A549 (cell line): ENCODE results near the gene SLC4A4. TPM values are rescaled to one million over a fixed set of nuclear protein-coding genes. Genes with fewer than 3 reads are reported as not detected.

ENCODE experiments used
- ATAC-seq, 2 experiments: fragments of 200-7000 bp in 1 of 2; fragments of >200 bp in 1 of 2; cut with Nextera tagmentation in 1 of 2; cut with Tn5 transposase in 1 of 2; 3 replicates each; pipeline versions ENCODE4 v1.8.0 to v1.9.1; 2018 to 2020; ENCODE audit warnings: mild to moderate bottlenecking in 1 of 2, moderate library complexity in 1 of 2
- CTCF ChIA-PET: fragments of 300-600 bp; sonication (Branson Sonifier 250); formaldehyde crosslinking; extraction: SDS; loops from one replicate; lab custom pipeline; 2021; ENCODE audit warnings: antibody characterized with exemption, inconsistent platforms; lab: Yijun Ruan, JAX
- POLR2A ChIA-PET: fragments of 350-600 bp; formaldehyde crosslinking; extraction: SDS; loops from one replicate; lab custom pipeline; 2021; ENCODE audit warnings: antibody characterized with exemption, inconsistent platforms; lab: Yijun Ruan, JAX
- DNase-seq, 2 experiments: peaks; one replicate each; pipeline versions ENCODE4 v3.0.0 to v3.0.0-alpha.2; 2011 to 2016; ENCODE audit warnings: low read depth in 1 of 2, low spot score in 1 of 2
- FAIRE-seq: peaks from 2 replicates; lab custom pipeline; 2011; peaks lifted over from hg19 to GRCh38; lab: Jason Lieb, UNC
- H3K27ac ChIP-seq, 2 experiments: fragments of >200 bp; sonication (Bioruptor Twin); formaldehyde crosslinking; 3 replicates each; pipeline ENCODE4 v1.5.1; 2016 to 2017
- H3K4me1 ChIP-seq: fragments of >200 bp; sonication (Bioruptor Twin); formaldehyde crosslinking; 3 replicates; pipeline ENCODE4 v1.6.1; 2016
- H3K4me2 ChIP-seq: fragments of >200 bp; sonication (Bioruptor Twin); formaldehyde crosslinking; 3 replicates; pipeline ENCODE4 v1.6.1; 2016
- H3K4me3 ChIP-seq: fragments of >200 bp; sonication (Bioruptor Twin); formaldehyde crosslinking; 3 replicates; pipeline ENCODE4 v1.5.1; 2016
- H3K9me3 ChIP-seq: fragments of >200 bp; sonication (Bioruptor Twin); formaldehyde crosslinking; 3 replicates; pipeline ENCODE4 v1.6.1; 2016
- ATOH8 ChIP-seq: fragments of 250-450 bp; sonication (Bioruptor Pico); IDR thresholded peaks from 2 replicates; pipeline ENCODE4 v1.5.0; 2020; ENCODE audit warnings: low read depth, mild to moderate bottlenecking, moderate library complexity
- CBX8 ChIP-seq: fragments of 200-600 bp; sonication (generic); IDR thresholded peaks from 2 replicates; pipeline ENCODE4 v1.6.1; 2016
- CHD2 ChIP-seq: fragments of 150-350 bp; IDR thresholded peaks from 2 replicates; pipeline ENCODE4 v1.6.1; 2014; ENCODE audit warnings: low read length; ENCODE audit not compliant: partially characterized antibody
- CTCF ChIP-seq: fragments of >200 bp; sonication (Bioruptor Twin); formaldehyde crosslinking; IDR thresholded peaks from 3 replicates; pipeline ENCODE4 v1.5.1; 2016
- E2F6 ChIP-seq: IDR thresholded peaks from 2 replicates; pipeline ENCODE4 v1.6.1; 2012; ENCODE audit warnings: low read depth, borderline replicate concordance
- EHF ChIP-seq: fragments of 250-450 bp; sonication (Bioruptor Pico); IDR thresholded peaks from 2 replicates; pipeline ENCODE4 v1.5.0; 2020; ENCODE audit warnings: mild to moderate bottlenecking
- EHMT2 ChIP-seq: fragments of 200-600 bp; sonication (generic); IDR thresholded peaks from 2 replicates; pipeline ENCODE4 v1.6.1; 2016; ENCODE audit warnings: antibody characterized with exemption, low read depth, mild to moderate bottlenecking, moderate library complexity
- ELK1 ChIP-seq: fragments of 150-350 bp; IDR thresholded peaks from 2 replicates; pipeline ENCODE4 v1.6.1; 2014; ENCODE audit warnings: low read depth, mild to moderate bottlenecking, low read length
- ESRRA ChIP-seq: fragments of 150-350 bp; IDR thresholded peaks from 2 replicates; pipeline ENCODE4 v1.6.1; 2014; ENCODE audit warnings: mild to moderate bottlenecking, low read length, borderline replicate concordance
- HOXB5 ChIP-seq: fragments of 250-450 bp; sonication (Bioruptor Pico); IDR thresholded peaks from 2 replicates; pipeline ENCODE4 v1.5.0; 2020; ENCODE audit warnings: mild to moderate bottlenecking, moderate library complexity
- JUN ChIP-seq, 2 experiments: fragments of >200 bp; sonication (Bioruptor Twin); formaldehyde crosslinking; IDR thresholded peaks; 2 replicates in 1 of 2; 3 replicates in 1 of 2; pipeline ENCODE4 v1.6.1; 2016 to 2017
- JUNB ChIP-seq: fragments of >200 bp; sonication (Bioruptor Twin); formaldehyde crosslinking; IDR thresholded peaks from 2 replicates; pipeline ENCODE4 v1.6.1; 2016
- KDM5A ChIP-seq: fragments of 200-600 bp; sonication (generic); IDR thresholded peaks from 2 replicates; pipeline ENCODE4 v1.6.1; 2016; ENCODE audit warnings: antibody characterized with exemption, mild to moderate bottlenecking
- MAFK ChIP-seq: fragments of 450-650 bp; IDR thresholded peaks from 2 replicates; pipeline ENCODE4 v1.6.1; 2014; ENCODE audit not compliant: partially characterized antibody
- NPAS2 ChIP-seq: fragments of 250-450 bp; sonication (Bioruptor Pico); IDR thresholded peaks from 2 replicates; pipeline ENCODE4 v1.8.0; 2022; ENCODE audit warnings: mild to moderate bottlenecking, moderate library complexity, borderline replicate concordance
- NR3C1 ChIP-seq: fragments of >200 bp; sonication (Bioruptor Twin); formaldehyde crosslinking; IDR thresholded peaks from 3 replicates; pipeline ENCODE4 v1.6.1; 2017
- PBX3 ChIP-seq: IDR thresholded peaks from 2 replicates; pipeline ENCODE4 v1.6.1; 2012
- POLR2A ChIP-seq: IDR thresholded peaks from 2 replicates; pipeline ENCODE4 v1.6.1; 2012; ENCODE audit warnings: mild to moderate bottlenecking, low read length
- POLR2AphosphoS2 ChIP-seq: conservative IDR thresholded peaks from 2 replicates; pipeline ENCODE4 v1.6.1; 2012; ENCODE audit warnings: low read length, improper control_type of control experiment, inconsistent platforms
- RFX5 ChIP-seq: fragments of 450-650 bp; IDR thresholded peaks from 2 replicates; pipeline ENCODE4 v1.7.1; 2014; ENCODE audit warnings: antibody characterized with exemption, mild to moderate bottlenecking, moderate library complexity
- RNF2 ChIP-seq: fragments of 200-600 bp; sonication (generic); IDR thresholded peaks from 2 replicates; pipeline ENCODE4 v1.6.1; 2016; ENCODE audit warnings: low read depth, mild to moderate bottlenecking, antibody characterized with exemption, moderate library complexity, borderline replicate concordance
- SMC3 ChIP-seq: fragments of >200 bp; sonication (Bioruptor Twin); formaldehyde crosslinking; IDR thresholded peaks from 3 replicates; pipeline ENCODE4 v1.6.1; 2018; ENCODE audit warnings: inconsistent platforms
- SREBF2 ChIP-seq: fragments of 450-650 bp; IDR thresholded peaks from 2 replicates; pipeline ENCODE4 v1.6.1; 2014; ENCODE audit warnings: mild to moderate bottlenecking, moderate library complexity
- TFCP2L1 ChIP-seq: fragments of 250-450 bp; sonication (Bioruptor Pico); IDR thresholded peaks from 2 replicates; pipeline ENCODE4 v1.5.0; 2021; ENCODE audit warnings: mild to moderate bottlenecking
- ZC3H11A ChIP-seq: fragments of 450-650 bp; IDR thresholded peaks from 2 replicates; pipeline ENCODE4 v1.6.1; 2014; ENCODE audit warnings: antibody characterized with exemption, mild to moderate bottlenecking
- ZFP36 ChIP-seq: fragments of 450-650 bp; IDR thresholded peaks from 2 replicates; pipeline ENCODE4 v1.6.1; 2014; ENCODE audit warnings: borderline replicate concordance; ENCODE audit not compliant: partially characterized antibody
- WGBS: methylation state at CpG from one replicate; pipeline ENCODE4 v1.1.6; 2017; ENCODE audit errors: missing lambda C conversion rate; 5-methylcytosine and 5-hydroxymethylcytosine counted together
- polyA plus RNA-seq, 4 experiments: library from polyadenylated mRNA; depleted of rRNA in 3 of 4; stranded (reverse); fragments of >200 nt; fragmentation: RNase III in 1 of 4; extraction: RNeasy Plus Mini Kit Qiagen cat#74134 plus additional on column Dnase treatment in 1 of 4; gene quantifications; 2 replicates in 3 of 4; 3 replicates in 1 of 4; pipeline ENCODE4 v1.2.3, GENCODE V29; 2011 to 2017

Gene SLC4A4
- polyA plus RNA-seq, 2 of the 4 experiments (the other 2 are of a cell fraction) = 1.8 to 2.9 TPM

GRCh38 chr4:71468116-71468710 is 129.4 kb downstream of the SLC4A4 start:
- 83% methylated on average over 2 of the region's 2 CpGs for WGBS
- Histone ChIP-seq H3K27ac (no peak overlapping the region), H3K4me1 (no peaks in the 10 kb centered on the region), H3K9me3 (no peaks in the 10 kb centered on the region), H3K4me2 (no peak overlapping the region), H3K4me3 (no peak overlapping the region)
- ATAC-seq (no peak), FAIRE-seq (no peak), DNase-seq (no peak)
- TF ChIP-seq EHMT2 = no peak
- no peak for TF ChIP-seq SMC3
- no peak for TF ChIP-seq CTCF
- TF ChIP-seq RNF2 = no peak
- no peak for TF ChIP-seq ATOH8
- no peak for TF ChIP-seq ELK1
- no peak for TF ChIP-seq ZFP36
- TF ChIP-seq PBX3 = no peak
- TF ChIP-seq MAFK = no peak
- TF ChIP-seq NPAS2 (CRISPR knock-in tag) = no peak
- no peak for TF ChIP-seq CHD2
- TF ChIP-seq POLR2A = no peak
- ChIA-PET CTCF (no interaction called here), POLR2A (no interaction called here)

GRCh38 chr4:71469541-71469940 is 130.7 kb downstream of the SLC4A4 start:
- no peak overlapping the region for H3K27ac ChIP-seq
- ATAC-seq (no peak), DNase-seq (no peak)
- TF ChIP-seq POLR2A (no peak), ESRRA (no peak), CBX8 (no peak), KDM5A (no peak)
- TF ChIP-seq, all 56 proteins: peak for 0
- FAIRE-seq = no peak
- Histone ChIP-seq H3K4me3 (no peak overlapping the region), H3K4me2 (no peak overlapping the region), H3K4me1 (no peaks in the 10 kb centered on the region), H3K9me3 (no peaks in the 10 kb centered on the region)
- POLR2A ChIA-PET = no interaction called here
- CTCF ChIA-PET = no interaction called here

- no peak overlapping the region for H3K4me2 ChIP-seq
- no peaks in the 10 kb centered on the region for H3K9me3 ChIP-seq
- CTCF ChIA-PET = no interaction called here
- H3K4me1 ChIP-seq = no peaks in the 10 kb centered on the region
- TF ChIP-seq MAFK (no peak), ZC3H11A (no peak), EHF (CRISPR knock-in tag) (no peak), E2F6 (no peak), TFCP2L1 (no peak), SREBF2 (no peak), JUN (IDR thresholded peaks at IDR 0.05) (no peak), NR3C1 (no peak), RFX5 (no peak), CHD2 (no peak), POLR2AphosphoS2 (no peak), HOXB5 (CRISPR knock-in tag) (no peak), CBX8 (no peak), JUNB (no peak)
- no peak overlapping the region for H3K27ac ChIP-seq
- DNase-seq (no peak), ATAC-seq (no peak), FAIRE-seq (no peak)
- POLR2A ChIA-PET = no interaction called here
- H3K4me3 ChIP-seq = no peak overlapping the region
Measured at GRCh38 chr4:71470524-71470923, 131.7 kb downstream of the SLC4A4 start.
